HG03469 (cell line): Measurements from ENCODE around the gene CHMP2A.

Experiments used
- ATAC-seq: cut with Tn5 transposase; IDR thresholded peaks from one replicate; pipeline ENCODE4 v1.9.1; 2021; ENCODE audit warnings: mild to moderate bottlenecking, moderate library complexity, moderate number of reproducible peaks; ENCODE audit not compliant: unreplicated experiment

The CHMP2A gene

DNA sequence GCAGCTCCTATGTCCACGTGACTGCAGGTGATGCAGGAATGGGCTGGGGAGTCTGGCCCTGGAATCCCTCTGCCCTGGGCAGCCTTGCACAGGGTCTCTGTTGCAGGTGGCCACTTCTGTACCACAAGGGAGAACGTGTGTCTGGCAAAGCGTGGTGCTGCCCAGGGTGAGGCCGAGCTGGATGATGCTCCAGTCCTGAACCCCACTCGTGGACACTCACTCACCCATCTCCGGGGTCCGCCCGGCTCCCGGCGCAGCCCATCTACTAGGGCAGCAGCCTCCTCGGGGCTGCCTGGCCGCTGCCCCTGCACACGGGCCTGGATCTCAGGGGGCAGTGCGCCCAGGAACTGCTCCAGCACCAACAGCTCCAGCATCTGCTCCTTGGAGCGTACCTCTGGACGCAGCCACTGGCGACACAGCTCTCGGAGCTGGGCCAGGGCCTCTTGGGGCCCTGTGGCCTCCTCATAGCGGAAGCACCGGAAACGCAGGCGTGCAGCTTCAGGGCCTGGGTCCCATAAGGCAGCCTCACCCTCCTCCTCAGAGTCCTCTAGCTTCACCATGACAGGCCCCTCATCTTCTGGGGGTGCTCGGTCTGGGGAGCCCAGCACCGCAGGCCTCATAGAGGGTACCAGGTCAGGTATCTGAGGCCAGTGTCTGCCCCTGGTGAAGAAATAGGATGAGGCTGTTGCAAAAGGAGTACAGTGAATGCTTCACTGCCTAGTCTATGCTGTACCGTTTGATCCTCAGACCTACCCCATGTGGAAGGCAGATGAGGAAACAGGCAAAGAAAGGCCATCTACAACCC, 16.1 kb upstream of the CHMP2A start:
- ATAC-seq, result no peak

DNA sequence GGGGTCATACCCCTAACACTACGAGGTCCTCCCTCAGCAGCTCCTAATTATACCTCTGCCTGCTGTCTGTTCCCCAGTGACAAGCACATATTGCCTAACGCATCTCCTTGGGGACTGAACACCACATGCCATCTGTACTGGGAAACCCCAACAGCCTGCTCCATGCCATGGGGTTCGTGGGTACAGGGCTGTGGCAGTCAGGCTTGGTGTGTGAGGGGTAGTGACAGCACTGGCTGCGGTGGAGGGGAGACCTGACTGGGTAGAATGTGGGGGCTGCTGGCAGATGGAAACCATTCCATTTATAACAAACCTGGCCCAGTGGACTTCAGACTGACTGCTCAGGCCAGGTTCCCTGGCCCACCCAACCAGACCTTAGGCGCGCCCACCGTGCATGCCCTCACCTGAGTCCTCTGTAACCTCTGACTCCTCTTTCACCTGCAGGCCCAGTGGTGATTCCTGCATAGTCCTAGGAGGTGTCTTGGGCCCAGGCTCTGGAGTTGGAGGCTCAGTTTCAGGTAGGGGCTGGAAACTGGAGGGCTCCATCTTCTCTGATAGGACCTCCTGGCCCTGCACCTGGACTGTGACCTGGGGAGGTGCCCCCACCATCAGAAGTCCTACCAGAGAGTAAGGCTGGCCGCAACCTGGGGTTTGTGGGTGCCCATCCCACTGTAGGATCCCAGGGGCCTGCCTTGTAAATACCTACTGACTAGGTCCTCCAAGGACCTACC, 15.2 kb upstream of the CHMP2A start:
- no peak for ATAC-seq

DNA sequence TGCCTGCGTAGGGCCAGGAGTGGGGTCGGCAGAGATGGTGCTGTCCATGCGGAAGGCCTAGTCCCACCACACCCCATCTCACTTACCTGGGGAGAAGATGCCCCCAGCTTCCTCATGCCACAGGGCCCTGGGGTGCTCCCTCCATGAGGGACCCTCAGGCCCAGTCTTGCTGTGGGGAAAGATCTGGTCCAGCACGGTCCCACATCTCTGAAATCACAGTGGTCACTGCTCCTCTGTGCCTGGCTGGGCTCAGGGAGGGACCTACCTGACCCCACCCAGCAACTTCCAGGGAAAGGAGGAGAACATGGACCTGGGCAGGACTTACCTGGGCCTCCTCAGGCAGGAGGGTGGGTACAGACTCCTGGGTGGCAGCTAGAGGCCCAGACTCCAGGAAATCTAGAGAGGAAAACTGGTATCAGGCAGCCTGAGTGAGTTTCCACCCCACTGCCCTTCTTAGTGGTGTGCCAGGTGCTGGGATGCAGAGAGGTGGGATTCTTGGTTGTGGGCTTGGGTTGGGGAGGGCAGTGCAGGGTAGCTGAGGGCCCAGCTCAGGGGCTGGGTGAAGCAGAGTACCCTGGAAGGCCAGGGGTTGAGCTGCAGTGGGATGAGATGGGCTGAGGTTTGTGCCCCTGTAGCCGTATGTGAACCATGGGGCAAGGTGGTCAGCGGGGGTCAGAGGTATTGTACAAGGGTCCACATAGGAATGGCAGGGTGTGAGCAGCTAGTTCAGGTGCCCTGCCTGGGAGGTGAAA, 14.5 kb upstream of the CHMP2A start:
- ATAC-seq, result no peak

DNA sequence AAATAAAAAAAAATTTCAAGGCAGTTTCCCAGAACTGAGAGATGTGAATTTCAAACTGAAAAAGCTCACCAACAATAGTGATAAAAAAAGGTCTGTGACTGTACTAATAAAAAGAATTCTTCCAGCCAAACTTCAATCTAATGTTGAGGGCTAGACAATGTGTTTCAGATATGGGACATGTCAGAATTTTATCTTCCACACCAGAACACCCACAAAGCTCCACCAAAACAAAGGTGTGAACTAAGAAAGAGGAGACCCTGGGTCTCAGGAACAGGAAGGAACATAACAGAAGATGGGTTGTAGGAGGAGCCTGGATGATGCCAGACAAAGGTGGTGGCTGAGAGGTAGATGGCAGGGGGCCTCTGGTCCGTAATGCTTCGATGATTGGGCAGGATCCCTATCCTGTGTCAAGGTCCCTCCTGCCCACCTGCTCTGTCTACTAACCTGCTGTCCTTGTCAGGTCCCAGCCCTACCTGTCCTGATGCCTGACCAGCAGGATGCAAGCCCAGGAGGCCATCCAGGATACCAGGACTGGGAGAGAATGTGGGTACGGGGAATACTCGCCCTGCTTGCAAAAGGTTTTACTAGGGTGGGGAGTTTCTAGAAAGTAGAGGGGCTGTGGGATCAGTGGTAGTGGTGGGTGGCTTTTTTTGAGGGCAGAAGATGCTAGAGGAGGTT, 13.7 kb upstream of the CHMP2A start:
- ATAC-seq, result no peak

DNA sequence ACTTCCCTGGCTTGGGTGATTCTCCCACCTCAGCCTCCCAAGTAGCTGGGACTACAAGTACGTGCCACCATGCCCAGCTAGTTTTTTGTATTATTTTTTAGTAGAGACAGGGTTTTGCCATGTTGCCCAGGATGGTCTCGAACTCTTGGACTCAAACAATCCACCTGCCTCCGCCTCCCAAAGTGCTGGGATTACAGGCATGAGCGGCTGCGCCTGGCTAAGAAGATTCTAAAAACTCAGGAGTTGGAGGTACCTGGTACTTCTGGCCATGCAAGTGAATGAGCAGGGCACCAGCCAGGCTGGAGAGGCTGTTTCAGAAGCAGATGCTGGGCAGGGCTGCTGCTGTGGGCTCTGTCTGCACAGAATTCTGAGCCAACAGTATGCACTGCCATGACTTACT, 12.1 kb upstream of the CHMP2A start:
- no peak for ATAC-seq

DNA sequence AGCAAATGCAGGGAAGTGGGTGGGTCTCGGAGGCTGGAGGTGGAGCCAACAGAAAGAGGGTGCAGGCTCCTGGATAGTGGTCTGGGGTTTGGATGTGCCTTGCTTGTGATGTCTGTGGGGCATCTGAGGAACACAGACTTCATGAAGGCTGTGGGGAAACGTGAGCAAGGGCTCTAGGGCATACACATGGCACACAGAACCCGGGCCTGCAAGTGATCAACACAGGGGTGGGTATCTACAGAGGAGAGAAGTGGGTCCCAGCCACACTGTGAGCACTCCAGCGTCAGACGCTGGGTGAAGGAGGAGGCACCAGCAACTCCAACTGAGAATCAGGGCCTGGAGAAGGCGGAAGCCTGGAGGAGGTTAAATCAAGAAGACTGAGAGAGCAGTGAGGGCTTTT, 8.9 kb upstream of the CHMP2A start:
- ATAC-seq, result no peak

DNA sequence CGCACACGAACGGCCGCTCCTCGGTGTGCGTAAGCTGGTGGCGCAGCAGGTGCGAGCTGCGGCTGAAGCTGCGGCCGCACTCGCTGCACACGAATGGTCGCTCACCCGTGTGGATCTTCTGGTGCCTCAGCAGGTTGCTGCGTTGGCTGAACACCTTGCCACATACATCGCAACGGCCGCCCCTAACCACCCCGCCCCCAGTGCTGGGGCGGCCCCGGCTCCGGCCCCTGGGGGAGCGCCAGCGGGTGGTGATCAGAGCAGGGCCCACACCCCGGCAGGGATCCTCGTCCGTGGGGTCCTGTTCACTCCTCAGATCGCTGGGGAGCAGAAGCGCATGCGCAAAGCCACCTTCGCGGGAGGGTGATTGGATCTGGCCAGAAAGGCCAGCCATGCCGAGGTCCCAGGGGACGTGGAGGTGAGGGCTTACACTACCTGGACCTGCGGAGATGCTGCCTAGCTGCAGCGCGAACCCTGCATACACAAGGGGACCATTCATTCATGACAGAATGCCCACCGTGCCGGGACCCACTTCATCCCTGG, 8.2 kb upstream of the CHMP2A start:
- ATAC-seq, result no peak

DNA sequence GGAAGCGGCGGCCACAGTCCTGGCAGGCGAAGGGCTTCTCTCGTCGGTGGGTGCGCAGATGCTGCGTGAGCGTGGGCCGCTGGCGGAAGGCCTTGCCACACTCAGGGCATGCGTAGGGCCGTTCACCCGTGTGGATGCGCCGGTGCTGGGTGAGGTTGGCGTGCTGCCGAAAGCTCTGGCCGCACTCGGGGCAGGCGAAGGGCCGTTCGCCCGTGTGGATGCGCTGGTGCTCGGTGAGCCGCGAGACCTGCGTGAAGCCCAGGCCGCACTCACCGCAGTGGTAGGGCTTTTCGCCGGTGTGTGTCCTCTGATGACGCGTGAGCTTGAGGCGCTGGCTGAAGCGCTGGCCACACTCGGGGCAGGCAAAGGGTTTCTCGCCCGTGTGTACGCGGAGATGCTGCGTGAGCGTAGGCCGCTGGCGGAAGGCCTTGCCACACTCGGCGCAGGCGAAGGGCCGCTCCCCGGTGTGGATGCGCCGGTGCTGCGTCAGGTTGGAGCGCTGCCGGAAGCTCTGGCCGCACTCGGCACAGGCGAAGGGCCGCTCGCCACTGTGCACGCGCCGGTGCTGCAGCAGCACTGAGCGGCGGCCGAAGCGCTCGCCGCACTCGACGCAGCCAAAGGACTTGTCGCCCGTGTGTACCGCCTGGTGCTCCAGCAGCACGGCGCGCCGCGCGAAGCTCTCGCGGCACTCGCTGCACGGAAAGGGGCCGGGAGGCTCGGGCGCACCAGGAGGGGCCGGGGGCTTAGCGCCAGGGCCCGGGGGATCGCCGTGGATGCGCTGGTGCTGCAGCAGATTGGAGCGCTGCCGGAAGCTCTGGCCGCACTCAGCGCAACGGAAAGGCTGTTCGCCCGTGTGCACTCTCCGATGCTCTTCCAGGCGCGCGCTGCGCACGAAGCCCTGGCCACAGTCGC, 7.5 kb upstream of the CHMP2A start:
- no peak for ATAC-seq

DNA sequence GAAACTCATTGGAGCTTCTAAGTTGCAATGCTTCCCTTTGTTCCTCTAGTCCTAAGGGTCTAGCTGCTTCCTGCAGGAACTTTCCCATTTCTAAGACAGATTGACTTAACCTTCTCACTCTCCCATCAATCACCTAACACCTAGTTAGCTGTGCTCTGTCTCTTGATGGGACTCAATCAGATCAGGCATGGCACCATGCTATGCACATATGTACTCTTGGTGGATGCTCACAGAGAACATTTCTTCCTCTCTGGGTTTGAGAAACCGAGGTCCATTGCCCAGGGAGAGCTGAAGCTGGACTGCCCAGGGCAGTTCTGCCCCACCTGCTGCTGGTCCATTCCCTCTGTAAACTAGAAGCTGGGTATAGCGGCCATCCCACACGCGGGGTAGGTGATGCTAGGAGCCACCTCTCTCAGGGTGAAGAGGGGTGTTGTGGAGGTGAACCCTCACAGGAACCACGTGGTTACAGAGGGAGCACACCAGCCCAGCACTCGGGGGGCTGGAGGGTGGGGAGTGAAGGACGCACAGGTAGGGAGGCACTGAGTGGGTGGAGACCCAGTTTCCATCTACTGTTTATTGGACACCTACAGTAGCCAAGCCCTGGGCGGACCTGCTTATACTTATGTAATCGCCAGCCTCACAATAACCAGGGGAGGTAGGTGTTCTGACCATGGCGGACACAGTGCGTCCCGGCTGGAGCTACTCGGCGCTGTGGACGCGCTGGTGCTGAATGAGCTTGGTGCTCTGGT, 6.6 kb upstream of the CHMP2A start:
- ATAC-seq, result no peak

DNA sequence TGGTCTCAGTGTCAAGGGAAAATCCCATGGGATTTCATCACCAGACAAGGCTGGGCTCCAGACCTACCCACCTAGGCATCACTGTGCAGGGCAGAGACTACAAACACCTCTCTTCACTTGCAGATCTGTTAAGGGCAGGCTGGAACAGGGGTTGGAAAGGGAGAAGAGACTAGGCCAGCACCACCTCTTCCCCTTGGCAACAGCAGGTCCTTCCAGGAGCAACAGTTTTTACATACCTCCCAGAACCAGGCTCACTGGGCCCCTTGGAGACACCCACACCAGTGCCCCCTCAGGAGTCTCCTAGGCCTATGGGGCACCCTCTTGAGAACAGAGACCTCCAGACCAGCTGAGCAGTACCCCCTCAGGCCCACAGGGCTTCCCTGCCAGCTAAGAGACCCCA, 6.0 kb upstream of the CHMP2A start:
- ATAC-seq, result no peak

DNA sequence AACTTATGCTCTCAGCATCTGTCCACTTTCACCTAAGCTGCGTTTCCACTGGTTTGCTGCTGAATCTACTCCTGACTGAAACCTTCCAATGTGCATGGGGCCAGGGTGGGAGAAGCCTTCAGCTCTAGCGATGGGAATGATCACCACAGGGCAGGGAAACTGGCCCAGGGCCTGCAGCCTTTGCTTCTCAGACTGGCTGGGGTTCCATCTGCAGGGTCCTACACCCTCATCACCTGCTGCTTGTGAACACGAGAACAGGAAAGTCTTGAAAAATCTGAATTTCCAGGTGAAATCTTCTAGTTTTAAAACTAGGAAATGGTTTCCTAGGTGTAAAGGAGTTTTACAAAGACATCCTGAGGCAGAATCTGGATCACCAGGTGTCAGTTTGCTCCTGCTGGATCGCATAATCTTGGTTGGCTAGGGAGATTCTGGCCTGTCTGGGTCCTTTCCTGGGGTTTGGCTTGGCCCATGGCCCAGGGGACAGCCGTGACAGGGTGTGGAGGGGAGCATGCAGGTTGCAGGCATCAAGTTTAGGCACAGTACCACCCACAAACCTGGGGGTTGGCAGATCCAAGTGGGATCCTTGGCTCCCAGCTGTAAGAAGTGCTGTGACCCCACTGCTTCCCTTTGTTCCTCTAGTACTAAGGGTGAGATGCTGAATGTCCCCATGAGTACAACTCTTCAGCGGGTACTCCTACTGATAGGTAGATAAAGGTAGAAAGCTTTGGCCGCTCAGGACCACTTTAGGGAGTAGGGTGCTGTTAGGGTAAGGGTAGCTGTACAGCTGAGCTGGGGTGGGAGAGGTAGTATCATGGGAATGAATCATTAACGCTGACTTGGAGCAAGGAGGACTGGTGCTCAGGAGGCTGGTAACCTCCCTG, 5.3 kb upstream of the CHMP2A start:
- no peak for ATAC-seq

DNA sequence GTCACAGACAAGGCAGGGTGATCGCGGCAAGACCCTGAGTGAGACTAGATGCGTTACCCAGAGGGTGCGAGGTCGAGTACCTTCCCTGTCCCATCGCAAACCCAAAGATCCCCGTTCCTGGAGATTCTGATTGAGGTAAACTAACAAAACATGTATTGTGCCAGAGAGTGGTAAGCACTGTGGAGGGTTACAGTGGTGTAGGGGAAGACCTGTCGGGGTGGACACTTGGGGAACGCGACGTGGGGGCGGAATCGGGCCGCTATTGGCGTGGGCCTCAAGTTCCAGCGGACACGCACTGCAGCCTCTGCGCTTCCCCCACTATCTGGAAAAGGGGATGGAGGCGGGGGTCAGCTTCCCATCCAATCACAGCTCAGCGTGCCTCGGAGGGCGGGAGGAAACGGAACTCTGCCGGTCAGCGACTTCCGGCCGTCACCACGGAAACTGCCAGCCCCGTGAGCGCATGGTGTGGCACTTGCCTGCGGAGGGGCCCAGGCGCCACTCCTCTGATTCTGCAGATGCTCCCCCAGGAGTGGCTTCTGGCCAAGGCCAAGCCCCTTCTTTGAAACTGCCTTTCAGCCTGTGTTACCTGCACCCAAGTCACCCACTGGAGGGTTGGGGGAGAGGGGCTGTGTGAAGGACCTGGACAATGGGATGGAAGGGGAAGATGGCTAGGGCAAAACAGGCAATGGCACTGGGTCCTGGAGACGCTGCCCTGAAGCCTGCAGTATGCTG, 4.5 kb upstream of the CHMP2A start:
- no peak for ATAC-seq

DNA sequence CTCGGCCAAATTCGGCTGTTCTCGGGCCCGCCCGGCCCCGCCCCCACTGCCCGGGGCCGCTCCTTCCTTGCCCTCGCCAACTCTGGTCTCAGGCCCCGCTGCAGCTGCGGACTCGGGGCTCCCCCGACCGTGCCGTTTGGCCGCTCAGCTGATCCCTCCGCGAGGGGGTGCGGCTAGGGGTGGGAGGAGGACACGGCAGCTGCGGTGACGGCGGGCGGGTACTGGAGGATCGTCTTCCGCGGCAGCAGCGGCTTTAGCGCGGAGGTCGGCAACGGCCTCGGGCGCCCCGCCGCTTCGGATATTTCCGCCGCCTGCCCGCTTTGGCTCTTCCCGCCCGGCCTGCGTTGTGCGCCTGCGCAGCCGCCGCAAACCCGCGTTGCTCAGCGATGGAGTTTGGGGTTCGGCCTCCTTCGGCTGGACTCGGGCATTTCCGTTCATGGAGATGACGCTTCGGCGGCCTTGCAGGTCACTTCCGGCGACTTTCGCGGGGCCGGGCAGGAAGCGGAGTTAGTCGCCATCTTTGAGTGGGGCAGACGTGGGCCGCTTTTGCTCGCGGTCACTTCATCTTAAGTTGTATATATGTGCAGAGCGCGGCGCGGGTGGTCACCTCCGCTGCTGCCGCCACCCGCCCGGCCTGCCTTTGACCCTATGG, 3.8 kb upstream of the CHMP2A start:
- ATAC-seq, result peak; percentile 36

DNA sequence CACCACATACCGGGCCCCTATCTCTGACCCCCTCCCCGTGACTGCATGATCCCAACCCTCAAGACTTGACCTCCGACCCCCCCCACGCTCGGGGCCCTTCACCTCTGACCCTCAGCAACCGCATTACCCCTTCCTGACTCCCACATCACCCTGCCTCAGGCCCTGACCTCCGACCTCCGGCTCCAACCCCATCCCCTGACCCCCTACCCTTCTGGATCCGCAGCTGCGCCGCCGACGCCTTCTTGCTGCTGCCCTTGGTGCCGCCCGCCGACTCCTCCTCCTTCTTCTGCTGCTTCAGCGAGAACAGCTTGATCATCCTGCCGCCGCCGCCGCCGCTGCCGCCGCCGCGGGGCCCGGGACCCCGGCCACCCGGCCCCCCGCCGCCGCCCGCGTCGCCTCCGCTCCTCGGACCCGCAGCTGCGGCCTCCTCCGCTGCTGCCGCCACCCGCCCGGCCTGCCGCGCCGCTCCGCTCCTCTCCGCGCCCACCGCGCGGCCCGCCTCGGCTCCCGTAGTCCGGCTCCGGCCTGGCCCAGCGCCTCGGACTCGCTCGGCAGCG, 3.2 kb upstream of the CHMP2A start, which contains the start of gene UBE2M:
UBE2M (minus strand) TSS at position 546 of the 557 bp plus-strand sequence; CDS start at position 316, 230 bp downstream.
- ATAC-seq, result no peak

DNA sequence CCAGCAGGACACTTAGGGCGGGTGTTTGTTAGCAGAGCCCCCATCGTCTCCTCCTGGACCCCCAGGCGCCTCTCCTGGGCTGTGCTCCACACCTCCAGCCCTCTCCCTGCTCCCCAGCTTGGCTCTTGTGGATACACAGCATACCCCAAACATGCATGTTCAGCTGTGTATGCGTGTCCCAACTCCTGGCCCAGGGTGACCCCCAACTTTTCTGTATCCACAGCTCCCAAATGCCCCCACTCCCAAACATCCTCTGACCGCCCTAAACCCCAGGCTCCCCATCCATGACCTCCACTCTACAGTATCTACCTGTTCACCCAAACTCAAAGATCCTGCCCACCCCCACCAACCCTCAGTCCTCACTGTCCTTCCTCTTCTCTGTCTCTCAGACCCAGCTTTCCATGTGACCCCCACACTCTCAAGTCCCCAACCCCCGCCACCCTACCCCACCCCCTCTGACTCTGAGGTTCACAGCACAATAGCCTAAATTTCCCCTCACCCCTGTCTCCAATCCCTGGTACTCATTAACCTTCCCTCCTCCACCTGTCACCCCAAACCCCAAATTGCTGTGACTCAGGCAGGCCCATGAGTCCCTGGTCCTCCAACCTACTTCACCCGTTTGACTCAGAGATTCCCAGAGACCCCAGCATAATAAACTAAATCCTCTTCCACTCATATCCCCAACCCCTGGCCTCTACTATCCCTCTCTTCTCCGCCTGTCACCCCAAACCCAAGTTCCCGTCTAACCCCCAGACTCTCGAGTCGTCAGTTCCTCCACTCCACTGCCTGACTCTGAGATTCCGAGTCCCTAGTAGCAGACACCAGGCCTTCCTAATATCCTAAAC, 2.5 kb upstream of the CHMP2A start:
- ATAC-seq, result no peak
